H1 (cell line): Measurements from ENCODE around the gene OPALIN. TPM values are rescaled to one million over a fixed set of nuclear protein-coding genes. Genes with fewer than 3 reads are reported as not detected.

Experiments used
- CHD7 ChIP-seq: fragments of 300-600 bp; sonication (generic); IDR thresholded peaks from 2 replicates; pipeline ENCODE4 v1.7.1; 2012; ENCODE audit warnings: low read length, moderate library complexity, mild to moderate bottlenecking, inconsistent platforms; ENCODE audit not compliant: insufficient replicate concordance
- GABPA ChIP-seq: IDR thresholded peaks from 2 replicates; pipeline ENCODE4 v1.6.1; 2011; ENCODE audit warnings: mild to moderate bottlenecking, low read length, moderate library complexity, borderline replicate concordance; ENCODE audit not compliant: insufficient read depth
- polyA plus RNA-seq, 7 experiments: library from polyadenylated mRNA; depleted of rRNA in 3 of 7; stranded (reverse) in 5 of 7; unstranded in 2 of 7; fragments of >200 nt in 5 of 7; fragments of 200-250 nt in 2 of 7; gene quantifications; 1 replicate in 5 of 7; 2 replicates in 1 of 7; 4 replicates in 1 of 7; pipeline versions ENCODE4 v1.2.1 to v1.2.3, GENCODE V29; 2011 to 2013; ENCODE audit warnings: missing spikeins in 2 of 7, mixed read lengths in 2 of 7
- total RNA-seq: library from RNA; stranded (reverse); fragmentation: NEBNext Ultra II Directional; extraction: Animal tissue kit (Norgen Biotek cat#: 25700); gene quantifications from 2 replicates; pipeline ENCODE4 v1.2.1, GENCODE V29; 2021

Gene OPALIN
- total and polyA plus RNA-seq, 2 of the 8 experiments (the other 6 are each of a cell fraction or from before 2014, with no cell fraction given): 0.03 TPM; not detected in 1

- no peak for TF ChIP-seq CHD7
- TF ChIP-seq GABPA: no peak
These were observed 19.1 kb upstream of the OPALIN start (continued) for GRCh38 chr10:96377816-96378294.
